ENCODE measurements around the gene OR5J2. TPM values are rescaled to one million over a fixed set of nuclear protein-coding genes. Genes with fewer than 3 reads are reported as not detected.

OR5J2 gene
- total RNA-seq, 2 experiments from 2014 or later = not detected

- no peak overlapping the region for H3K27ac ChIP-seq (ENCODE audit: low read depth in 1 of 2, low read length in 2 of 2)
- Mint-ChIP-seq H3K9me3 (peaks cover 30% of the 10 kb centered on the region), H3K4me3 (no peak overlapping the region), H3K27me3 (no peaks in the 10 kb centered on the region), H3K4me1 (ENCODE audit: low read depth) (no peaks in the 10 kb centered on the region), H3K27ac (no peak overlapping the region), H3K36me3 (ENCODE audit: low read depth) (no peaks in the 10 kb centered on the region)
- CTCF ChIA-PET = no interaction called here
- no peaks in the 10 kb centered on the region for H3K36me3 ChIP-seq (ENCODE audit: insufficient read depth, low read length)
- no peaks in the 10 kb centered on the region for H3K27me3 ChIP-seq (ENCODE audit: control insufficient read depth in 1 of 2, insufficient read depth in 2 of 2, low read length in 2 of 2)
- no peaks in the 10 kb centered on the region for H3K4me1 ChIP-seq (ENCODE audit: insufficient read depth, low read length)
- H3K4me3 ChIP-seq (ENCODE audit: low read length) = no peak overlapping the region
- intact Hi-C loops (cut with DNase I, micrococcal nuclease) = no loop called here
- ATAC-seq (ENCODE audit: poor library complexity) (no peak), DNase-seq (no peak)
- no peak for TF ChIP-seq CTCF (IDR thresholded peaks at IDR 0.05)
- peaks cover 5 to 24% of the 10 kb centered on the region in 2 experiments for H3K9me3 ChIP-seq (ENCODE audit: control insufficient read depth in 1 of 2, insufficient read depth in 1 of 2, low read length in 2 of 2)
- POLR2A ChIA-PET = no interaction called here
Measured at GRCh38 chr11:56152333-56152732, 24.1 kb upstream of the OR5J2 start.

GRCh38 chr11:56160217-56160616 lies 16.2 kb upstream of the OR5J2 start, which contains the start of gene OR8K5:
TSS of gene OR8K5 (minus strand) at chr11:56160317. CDS start at chr11:56160317, 0 bp downstream.
- Histone ChIP-seq H3K9me3 (ENCODE audit: control insufficient read depth in 1 of 2, insufficient read depth in 1 of 2, low read length in 2 of 2) (peaks cover 0 to 7% of the 10 kb centered on the region in 2 experiments), H3K4me3 (ENCODE audit: low read length) (no peak within 1 kb of the TSS), H3K4me1 (ENCODE audit: insufficient read depth, low read length) (no peaks in the 10 kb centered on the region), H3K27me3 (ENCODE audit: control insufficient read depth in 1 of 2, insufficient read depth in 2 of 2, low read length in 2 of 2) (no peaks in the 10 kb centered on the region), H3K27ac (ENCODE audit: low read depth in 1 of 2, low read length in 2 of 2) (no peak within 1 kb of the TSS), H3K36me3 (ENCODE audit: insufficient read depth, low read length) (no peaks in the 10 kb centered on the region)
- Mint-ChIP-seq H3K9me3 (peaks cover 25% of the 10 kb centered on the region), H3K36me3 (ENCODE audit: low read depth) (no peaks in the 10 kb centered on the region), H3K27ac (no peak within 1 kb of the TSS), H3K4me1 (ENCODE audit: low read depth) (no peaks in the 10 kb centered on the region), H3K27me3 (no peaks in the 10 kb centered on the region), H3K4me3 (no peak within 1 kb of the TSS)
- intact Hi-C loops (cut with DNase I, micrococcal nuclease) = no loop called here
- ChIA-PET CTCF (no interaction called here), POLR2A (interaction anchor here (0.6 kb wide), 1 partner anchor 8 kb away, joined by 3 read pairs; no protein-coding TSS in a partner anchor)
- DNase-seq = no peak
- TF ChIP-seq CTCF (IDR thresholded peaks at IDR 0.05) = no peak
- no peak for ATAC-seq (ENCODE audit: poor library complexity)

GRCh38 chr11:56163804-56164203 lies 12.6 kb upstream of the OR5J2 start:
- DNase-seq (no peak), ATAC-seq (ENCODE audit: poor library complexity) (no peak)
- ChIA-PET CTCF (no interaction called here), POLR2A (no interaction called here)
- Histone ChIP-seq H3K4me1 (ENCODE audit: insufficient read depth, low read length) (no peaks in the 10 kb centered on the region), H3K4me3 (ENCODE audit: low read length) (no peak overlapping the region), H3K27me3 (ENCODE audit: control insufficient read depth in 1 of 2, insufficient read depth in 2 of 2, low read length in 2 of 2) (no peaks in the 10 kb centered on the region), H3K27ac (ENCODE audit: low read depth in 1 of 2, low read length in 2 of 2) (no peak overlapping the region), H3K36me3 (ENCODE audit: insufficient read depth, low read length) (no peaks in the 10 kb centered on the region), H3K9me3 (ENCODE audit: control insufficient read depth in 1 of 2, insufficient read depth in 1 of 2, low read length in 2 of 2) (peaks cover 0 to 7% of the 10 kb centered on the region in 2 experiments)
- intact Hi-C loops (cut with DNase I, micrococcal nuclease) = no loop called here
- TF ChIP-seq CTCF (IDR thresholded peaks at IDR 0.05) = no peak
- no peak overlapping the region for H3K4me3 Mint-ChIP-seq
- no peaks in the 10 kb centered on the region for H3K27me3 Mint-ChIP-seq
- H3K4me1 Mint-ChIP-seq (ENCODE audit: low read depth) = no peaks in the 10 kb centered on the region
- no peak overlapping the region for H3K27ac Mint-ChIP-seq
- peaks cover 21% of the 10 kb centered on the region for H3K9me3 Mint-ChIP-seq
- no peaks in the 10 kb centered on the region for H3K36me3 Mint-ChIP-seq (ENCODE audit: low read depth)

Measured in CD4-positive, alpha-beta T cell (primary cell).